K562 (cell line): ENCODE measurements around the gene TMPRSS7. TPM values are rescaled to one million over a fixed set of nuclear protein-coding genes. Genes with fewer than 3 reads are reported as not detected.

Source experiments
- ATAC-seq: fragments of 200-7000 bp; cut with Tn5 transposase; 3 replicates; pipeline ENCODE4 v1.9.1; 2020; ENCODE audit warnings: moderate library complexity
- BruUV-seq: library from RNA; stranded (reverse); fragments of 400-500 nt; replicated peaks from 2 replicates; lab custom pipeline; 2021; lab: Mats Ljungman, UMichigan
- CTCF ChIA-PET: fragments of 300-600 bp; formaldehyde crosslinking; extraction: SDS; loops from one replicate; lab custom pipeline; 2021; ENCODE audit warnings: low intra/inter-chr PET ratio; lab: Yijun Ruan, JAX
- POLR2A ChIA-PET: fragments of 300-600, 350-650 bp; sonication (Branson Sonifier 250); formaldehyde crosslinking; extraction: SDS; loops from one replicate; lab custom pipeline; 2021; ENCODE audit warnings: antibody characterized with exemption, inconsistent platforms; lab: Yijun Ruan, JAX
- DNase-seq, 4 experiments: peaks; one replicate each; pipeline versions ENCODE4 v3.0.0 to v3.0.0-alpha.2; 2011 to 2018; ENCODE audit warnings: low spot score in 3 of 4, mixed read lengths in 3 of 4; ENCODE audit errors: extremely low read depth in 1 of 4
- FAIRE-seq: peaks from 2 replicates; lab custom pipeline; 2011; peaks lifted over from hg19 to GRCh38; lab: Jason Lieb, UNC
- H2AFZ ChIP-seq: 2 replicates; pipeline ENCODE4 v1.6.0; 2011; ENCODE audit warnings: low read depth, low read length, control low read depth, inconsistent platforms
- H3K27ac ChIP-seq: fragments of 200-600 bp; 3 replicates; pipeline ENCODE4 v1.8.0; 2011; ENCODE audit warnings: low read depth, mild to moderate bottlenecking, control low read depth, inconsistent platforms, low read length, moderate library complexity, mixed read lengths; ENCODE audit errors: extremely low read depth
- H3K27me3 ChIP-seq, 2 experiments: fragments of 300-600 bp in 1 of 2; 2 replicates in 1 of 2; 3 replicates in 1 of 2; pipeline versions ENCODE4 v1.6.0 to v1.8.0; 2011; ENCODE audit warnings: inconsistent platforms in 2 of 2, low read length in 2 of 2, mild to moderate bottlenecking in 1 of 2, mixed read lengths in 1 of 2, moderate library complexity in 1 of 2; ENCODE audit not compliant: control insufficient read depth in 2 of 2, insufficient read depth in 2 of 2
- H3K36me3 ChIP-seq: fragments of 300-600 bp; 3 replicates; pipeline ENCODE4 v1.8.0; 2011; ENCODE audit warnings: mild to moderate bottlenecking, low read length, inconsistent platforms; ENCODE audit not compliant: control insufficient read depth, insufficient read depth
- H3K4me1 ChIP-seq, 2 experiments: fragments of 200-600 bp in 1 of 2; replicated peaks in 1 of 2; 2 replicates in 1 of 2; 3 replicates in 1 of 2; pipeline versions ENCODE4 v1.5.1 to v1.8.0; 2011; ENCODE audit warnings: inconsistent platforms in 2 of 2, low read length in 2 of 2, mild to moderate bottlenecking in 1 of 2, mixed read lengths in 1 of 2, moderate library complexity in 1 of 2; ENCODE audit not compliant: control insufficient read depth in 2 of 2, insufficient read depth in 2 of 2
- H3K4me2 ChIP-seq: 2 replicates; pipeline ENCODE4 v1.6.1; 2011; ENCODE audit warnings: low read length, control low read depth, inconsistent platforms, mixed read lengths; ENCODE audit not compliant: insufficient read depth
- H3K4me3 ChIP-seq: fragments of 200-600 bp; sonication (generic), shearing (Covaris generic); 2 replicates; pipeline ENCODE4 v1.5.1; 2016; ENCODE audit warnings: control low read depth, inconsistent platforms
- H3K79me2 ChIP-seq: fragments of 200-600 bp; 3 replicates; pipeline ENCODE4 v1.8.0; 2011; ENCODE audit warnings: low read length, inconsistent platforms; ENCODE audit not compliant: control insufficient read depth, insufficient read depth
- H3K9ac ChIP-seq, 2 experiments: 2 replicates each; pipeline versions ENCODE4 v1.6.0 to v1.6.1; 2011; ENCODE audit warnings: low read depth in 2 of 2, low read length in 2 of 2, control low read depth in 1 of 2, inconsistent platforms in 1 of 2, mild to moderate bottlenecking in 1 of 2, mixed read lengths in 1 of 2; ENCODE audit not compliant: insufficient read depth in 1 of 2
- H3K9me1 ChIP-seq: one replicate; pipeline ENCODE4 v1.6.0; 2011; ENCODE audit warnings: inconsistent platforms, mild to moderate bottlenecking, low read length, moderate library complexity; ENCODE audit not compliant: control insufficient read depth, insufficient read depth
- H3K9me3 ChIP-seq: replicated peaks from 2 replicates; pipeline ENCODE4 v1.5.1; 2011; ENCODE audit warnings: low read depth, low read length, inconsistent platforms; ENCODE audit not compliant: control insufficient read depth, insufficient read depth
- H4K20me1 ChIP-seq: replicated peaks from 2 replicates; pipeline ENCODE4 v1.6.1; 2011; ENCODE audit warnings: low read length, inconsistent platforms, mixed read lengths; ENCODE audit not compliant: control insufficient read depth, insufficient read depth
- CBX5 ChIP-seq: IDR thresholded peaks from 2 replicates; pipeline ENCODE4 v1.6.1; 2014; ENCODE audit warnings: low read depth, borderline replicate concordance
- EGR1 ChIP-seq: fragments of 450-650 bp; conservative IDR thresholded peaks from 2 replicates; pipeline ENCODE4 v1.6.1; 2017; ENCODE audit warnings: mild to moderate bottlenecking
- HOMEZ ChIP-seq: fragments of 250-450 bp; sonication (Bioruptor Pico); IDR thresholded peaks from 2 replicates; pipeline ENCODE4 v1.4.0; 2020; ENCODE audit warnings: mild to moderate bottlenecking, moderate library complexity
- NFXL1 ChIP-seq: fragments of 450-650 bp; formaldehyde crosslinking; IDR thresholded peaks from 2 replicates; pipeline ENCODE4 v1.4.0; 2021; ENCODE audit warnings: mild to moderate bottlenecking
- SMAD4 ChIP-seq: fragments of 250-450 bp; sonication (Bioruptor Pico); conservative IDR thresholded peaks from 2 replicates; pipeline ENCODE4 v1.8.0; 2021; ENCODE audit warnings: inconsistent platforms, mild to moderate bottlenecking, moderate library complexity
- SMARCE1 ChIP-seq: fragments of 450-650 bp; IDR thresholded peaks from 2 replicates; pipeline ENCODE4 v1.7.1; 2016; ENCODE audit warnings: mild to moderate bottlenecking
- ZKSCAN1 ChIP-seq: fragments of 150-350 bp; IDR thresholded peaks from 2 replicates; pipeline ENCODE4 v1.6.1; 2016; ENCODE audit warnings: low read depth, low read length
- ZNF263 ChIP-seq: sonication (generic); formaldehyde crosslinking; IDR thresholded peaks from 2 replicates; pipeline ENCODE4 v1.8.0; 2022; ENCODE audit warnings: mild to moderate bottlenecking, missing genetic modification reagents, borderline replicate concordance
- ZNF644 ChIP-seq: fragments of 200-800 bp; sonication (Bioruptor generic); IDR thresholded peaks from 2 replicates; pipeline ENCODE4 v1.6.1; 2016; ENCODE audit warnings: low read depth, missing genetic modification characterization, missing compliant biosample characterization
- WGBS: fragments of 100-300 bp; shearing (Covaris generic); methylation state at CpG from one replicate; pipeline ENCODE4 v1.1.6; 2016; ENCODE audit warnings: low coverage, mixed read lengths; ENCODE audit not compliant: insufficient coverage; ENCODE audit errors: missing lambda C conversion rate; 5-methylcytosine and 5-hydroxymethylcytosine counted together
- in situ Hi-C: fragments of 300-500 bp; cut with MboI; formaldehyde crosslinking; loops from 4 replicates; pipeline ENCODE4 v1.15.0; 2018; ENCODE audit warnings: inconsistent platforms, mixed read lengths
- intact Hi-C: fragments of 100-400 bp; cut with micrococcal nuclease; formaldehyde crosslinking; loops from 2 replicates; pipeline ENCODE4 v1.14.2; 2022
- polyA plus RNA-seq, 8 experiments: library from polyadenylated mRNA; depleted of rRNA in 4 of 8; stranded (reverse) in 5 of 8; unstranded in 3 of 8; fragments of >200 nt; fragmentation: Nextera tagmentation in 2 of 8; fragmentation: Illumina TruSeq in 1 of 8; extraction: Ambion mirVana in 2 of 8; extraction: Trizol in 1 of 8; gene quantifications; 2 replicates each; pipeline versions ENCODE4 v1.2.1 to v1.2.3, GENCODE V29; 2011 to 2014; ENCODE audit warnings: inconsistent platforms in 1 of 8, missing spikeins in 1 of 8
- total RNA-seq, 7 experiments: library from RNA; depleted of rRNA in 6 of 7; stranded (reverse); fragments of >200 nt in 6 of 7; fragmentation: Illumina TruSeq in 2 of 7; extraction: Trizol in 2 of 7; gene quantifications; 2 replicates each; pipeline versions ENCODE4 v1.2.1 to v1.2.3, GENCODE V29; 2011 to 2021; ENCODE audit warnings: low replicate concordance in 1 of 7
- TF ChIP-seq, protein P1 (sequence below): sonication (generic); formaldehyde crosslinking; IDR thresholded peaks from 2 replicates; pipeline ENCODE4 v1.5.0; 2020; ENCODE audit warnings: missing genetic modification reagents

Gene TMPRSS7
- total and polyA plus RNA-seq, 9 of the 15 experiments (the other 6 are each of a cell fraction or from before 2014, with no cell fraction given): not detected

DNA sequence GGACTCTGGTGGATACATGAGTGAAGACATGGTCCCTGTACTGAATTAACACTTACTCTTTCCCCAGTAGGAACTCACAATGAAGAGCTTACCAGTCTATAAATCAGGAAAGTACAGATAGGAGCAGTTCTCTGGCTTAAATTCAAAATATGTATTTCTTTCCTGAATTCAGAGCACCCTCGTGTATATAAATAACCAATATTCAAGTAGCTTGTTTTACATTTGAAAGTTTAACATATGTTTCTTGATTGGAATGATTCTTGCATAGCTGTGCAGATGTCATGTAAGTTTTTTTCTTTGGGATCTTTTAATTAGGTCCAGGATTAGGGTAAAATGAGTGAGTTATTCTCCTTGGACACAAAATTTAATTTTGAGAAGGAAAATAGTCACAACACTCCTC is 14.8 kb upstream of the TMPRSS7 start (continued):
- TF ChIP-seq ZNF644: no peak
- TF ChIP-seq EGR1: no peak
- TF ChIP-seq, protein P1, sequence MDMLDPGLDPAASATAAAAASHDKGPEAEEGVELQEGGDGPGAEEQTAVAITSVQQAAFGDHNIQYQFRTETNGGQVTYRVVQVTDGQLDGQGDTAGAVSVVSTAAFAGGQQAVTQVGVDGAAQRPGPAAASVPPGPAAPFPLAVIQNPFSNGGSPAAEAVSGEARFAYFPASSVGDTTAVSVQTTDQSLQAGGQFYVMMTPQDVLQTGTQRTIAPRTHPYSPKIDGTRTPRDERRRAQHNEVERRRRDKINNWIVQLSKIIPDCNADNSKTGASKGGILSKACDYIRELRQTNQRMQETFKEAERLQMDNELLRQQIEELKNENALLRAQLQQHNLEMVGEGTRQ: no peak
- no peak for TF ChIP-seq HOMEZ (CRISPR knock-in tag)

DNA sequence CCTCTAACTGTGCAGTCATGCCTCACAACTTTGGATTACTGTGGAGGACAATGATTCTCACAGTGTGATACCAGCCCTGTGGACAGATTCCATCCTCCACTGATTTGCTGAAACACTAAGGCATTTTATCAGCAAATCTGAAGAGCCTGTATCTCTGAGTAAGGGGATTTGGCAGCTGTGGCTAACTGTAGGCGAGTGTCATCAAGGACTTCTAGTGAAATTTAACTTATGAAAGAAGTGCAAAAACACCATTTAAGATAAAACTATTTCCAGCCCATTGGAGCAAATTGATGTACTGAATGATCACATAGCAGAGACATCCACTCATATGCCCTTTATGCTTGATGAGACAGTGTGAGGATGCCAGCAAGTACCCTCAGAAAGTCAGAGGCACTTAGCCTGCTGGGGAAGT is 13.9 kb upstream of the TMPRSS7 start:
- BruUV-seq: no TSS peak
- TF ChIP-seq, protein P1: no peak
- TF ChIP-seq ZNF263 (CRISPR knock-in tag) (no peak), NFXL1 (CRISPR knock-in tag) (no peak), SMARCE1 (no peak), SMAD4 (no peak), ZKSCAN1 (no peak), CBX5 (no peak)
- Histone ChIP-seq H3K4me1 (no peaks in the 10 kb centered on the region), H3K4me2 (no peak overlapping the region), H3K9me1 (no peaks in the 10 kb centered on the region), H3K9me3 (no peaks in the 10 kb centered on the region), H3K4me3 (no peak overlapping the region), H3K27me3 (no peaks in the 10 kb centered on the region), H3K27ac (no peak overlapping the region), H3K79me2 (no peaks in the 10 kb centered on the region), H3K9ac (no peak overlapping the region), H4K20me1 (no peaks in the 10 kb centered on the region), H2AFZ (no peak overlapping the region), H3K36me3 (no peaks in the 10 kb centered on the region)
- POLR2A ChIA-PET: no interaction called here
- FAIRE-seq (no peak), DNase-seq (no peak), ATAC-seq (no peak)
- intact Hi-C loops: no loop called here
- CTCF ChIA-PET: no interaction called here
- in situ Hi-C loops: no loop called here
- 0% methylated on average over 1 of the region's 1 CpG for WGBS
